A673 (cell line): ENCODE results near the gene ADAM10. TPM values are rescaled to one million over a fixed set of nuclear protein-coding genes. Genes with fewer than 3 reads are reported as not detected.
"Not testable (repeated sequence)": the region's sequence is repeated elsewhere in the genome, so short reads cannot be mapped to it uniquely, and the experiment has no call there.

ENCODE experiments used
- BruUV-seq: library from RNA; stranded (reverse); fragments of 400-500 nt; replicated peaks from 2 replicates; lab custom pipeline; 2021; lab: Mats Ljungman, UMichigan
- CTCF ChIA-PET: fragments of 300-600 bp; sonication (Branson Sonifier 250); formaldehyde crosslinking; loops from one replicate; lab custom pipeline; 2022; ENCODE audit warnings: antibody characterized with exemption; lab: Charles Lee
- POLR2A ChIA-PET: fragments of 300-600 bp; sonication (Branson Sonifier 250); formaldehyde crosslinking; loops from one replicate; lab custom pipeline; 2022; ENCODE audit warnings: antibody characterized with exemption; ENCODE audit not compliant: low non-redundant PET; lab: Charles Lee
- DNase-seq: peaks from one replicate; pipeline ENCODE4 v3.0.0-alpha.2; 2015; ENCODE audit warnings: low spot score
- H3K27ac ChIP-seq: fragments of 200-600 bp; sonication (generic); 2 replicates; pipeline ENCODE4 v1.5.1; 2016; ENCODE audit warnings: mixed run types, low read depth, mild to moderate bottlenecking, mixed read lengths, antibody characterized with exemption, low read length; ENCODE audit not compliant: poor library complexity, severe bottlenecking
- H3K27me3 ChIP-seq: fragments of 200-600 bp; sonication (generic); replicated peaks from 2 replicates; pipeline ENCODE4 v1.6.1; 2017; ENCODE audit warnings: mixed run types, low read depth, mild to moderate bottlenecking, mixed read lengths, antibody characterized with exemption, low read length; ENCODE audit not compliant: insufficient read depth, poor library complexity
- H3K36me3 ChIP-seq: fragments of 200-600 bp; sonication (generic); 2 replicates; pipeline ENCODE4 v1.6.1; 2016; ENCODE audit warnings: mixed run types, mild to moderate bottlenecking, mixed read lengths, antibody characterized with exemption, low read length; ENCODE audit not compliant: insufficient read depth, poor library complexity, severe bottlenecking
- H3K4me1 ChIP-seq: fragments of 200-600 bp; sonication (generic); 2 replicates; pipeline ENCODE4 v1.6.1; 2017; ENCODE audit warnings: mixed run types, mild to moderate bottlenecking, mixed read lengths, antibody characterized with exemption, low read length; ENCODE audit not compliant: insufficient read depth, poor library complexity, severe bottlenecking
- H3K4me3 ChIP-seq: fragments of 200-600 bp; sonication (generic); 2 replicates; pipeline ENCODE4 v1.5.1; 2016; ENCODE audit warnings: low read depth, mixed run types, mild to moderate bottlenecking, mixed read lengths, low read length; ENCODE audit not compliant: poor library complexity, severe bottlenecking
- H3K9me3 ChIP-seq: fragments of 200-600 bp; sonication (generic); 2 replicates; pipeline ENCODE4 v1.6.1; 2016; ENCODE audit warnings: mixed run types, low read depth, mild to moderate bottlenecking, mixed read lengths, antibody characterized with exemption, low read length; ENCODE audit not compliant: poor library complexity, severe bottlenecking
- CTCF ChIP-seq: fragments of 300-800, 200-600 bp; sonication (generic); conservative IDR thresholded peaks from 2 replicates; pipeline ENCODE4 v1.5.1; 2017; ENCODE audit warnings: low read depth, mild to moderate bottlenecking, antibody characterized with exemption, low read length, moderate library complexity, mixed read lengths
- EZH2 ChIP-seq: fragments of 200-600 bp; sonication (generic); IDR thresholded peaks from 2 replicates; pipeline ENCODE4 v1.6.1; 2017; ENCODE audit warnings: borderline replicate concordance, low read depth, mild to moderate bottlenecking, mixed read lengths, antibody characterized with exemption, low read length; ENCODE audit not compliant: poor library complexity, severe bottlenecking
- intact Hi-C: fragments of 100-400 bp; cut with micrococcal nuclease; formaldehyde crosslinking; loops from one replicate; pipeline ENCODE4 v1.10.0; 2022; ENCODE audit not compliant: unreplicated experiment
- total RNA-seq: library from RNA; stranded (reverse); gene quantifications from 2 replicates; pipeline ENCODE4 v1.2.3, GENCODE V29; 2021

ADAM10 gene
- total RNA-seq, 1 experiment from 2014 or later: 130 TPM

DNA sequence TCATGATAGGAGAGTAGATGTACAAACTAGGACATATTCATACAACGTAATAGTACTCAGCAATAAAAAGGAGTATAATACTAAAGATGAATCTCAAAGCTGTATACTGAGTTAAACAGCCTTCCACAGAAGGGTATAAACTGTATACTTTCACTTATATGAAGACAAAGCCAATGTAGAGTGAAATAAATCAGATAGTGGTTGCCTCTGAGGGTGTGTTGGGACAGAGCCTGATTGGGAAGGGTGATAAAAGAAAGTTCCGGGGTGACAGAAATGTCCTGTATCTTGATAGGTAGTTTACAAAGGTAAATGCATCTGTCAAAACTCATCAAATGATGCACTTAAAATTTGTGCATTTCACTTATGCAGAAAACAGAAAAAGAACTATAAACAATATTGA, 122.5 kb downstream of the ADAM10 start:
- no TSS peak for BruUV-seq
- TF ChIP-seq EZH2 (no peak), CTCF (no peak)

GRCh38 chr15:58626378-58626777, 123.1 kb downstream of the ADAM10 start:
- DNase-seq: no peak
- no peak overlapping the region for H3K27ac ChIP-seq
- intact Hi-C loops: no loop called here
- POLR2A ChIA-PET: no interaction called here
- CTCF ChIA-PET: no interaction called here
- no peaks in the 10 kb centered on the region for H3K27me3 ChIP-seq
- H3K36me3 ChIP-seq: peaks cover 20% of the 10 kb centered on the region
- H3K4me1 ChIP-seq: no peaks in the 10 kb centered on the region
- no peaks in the 10 kb centered on the region for H3K9me3 ChIP-seq
- H3K4me3 ChIP-seq: no peak overlapping the region
- TF ChIP-seq CTCF (no peak), EZH2 (no peak)
- no TSS peak for BruUV-seq

More for the DNA sequence above, 122.5 kb downstream of the ADAM10 start:
- H3K27me3 ChIP-seq: no peaks in the 10 kb centered on the region
- H3K4me1 ChIP-seq: no peaks in the 10 kb centered on the region
- no peaks in the 10 kb centered on the region for H3K9me3 ChIP-seq
- ChIA-PET POLR2A (no interaction called here), CTCF (no interaction called here)
- no peak for DNase-seq
- H3K27ac ChIP-seq: no peak overlapping the region
- H3K36me3 ChIP-seq: peaks cover 20% of the 10 kb centered on the region
- intact Hi-C loops: no loop called here
- H3K4me3 ChIP-seq: no peak overlapping the region

DNA sequence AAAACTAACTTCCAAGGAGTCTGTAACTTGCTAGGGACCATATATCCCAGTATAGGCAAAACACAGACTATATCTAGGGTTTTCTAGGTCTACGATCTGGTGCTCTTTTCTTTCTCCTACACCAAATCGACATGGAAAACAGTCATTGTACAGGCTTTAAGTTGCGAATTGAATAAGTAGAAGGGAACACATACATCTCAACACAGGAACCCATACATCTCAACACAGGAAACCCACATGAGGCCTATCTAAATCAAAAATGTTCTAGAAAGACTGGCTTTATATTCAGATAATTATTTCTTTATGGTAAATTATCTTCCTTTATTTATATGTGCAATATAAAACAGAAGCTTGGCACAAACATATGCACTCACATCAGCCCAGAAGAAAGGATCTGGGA, 126.6 kb downstream of the ADAM10 start:
- H3K4me3 ChIP-seq: no peak overlapping the region
- TF ChIP-seq CTCF (no peak), EZH2 (no peak)
- ChIA-PET POLR2A (no interaction called here), CTCF (no interaction called here)
- intact Hi-C loops: no loop called here
- H3K4me1 ChIP-seq: no peaks in the 10 kb centered on the region
- no peaks in the 10 kb centered on the region for H3K27me3 ChIP-seq
- no peak overlapping the region for H3K27ac ChIP-seq
- BruUV-seq: no TSS peak
- H3K36me3 ChIP-seq: peaks cover 20% of the 10 kb centered on the region
- H3K9me3 ChIP-seq: peaks cover under 1% of the 10 kb centered on the region
- no peak for DNase-seq

DNA sequence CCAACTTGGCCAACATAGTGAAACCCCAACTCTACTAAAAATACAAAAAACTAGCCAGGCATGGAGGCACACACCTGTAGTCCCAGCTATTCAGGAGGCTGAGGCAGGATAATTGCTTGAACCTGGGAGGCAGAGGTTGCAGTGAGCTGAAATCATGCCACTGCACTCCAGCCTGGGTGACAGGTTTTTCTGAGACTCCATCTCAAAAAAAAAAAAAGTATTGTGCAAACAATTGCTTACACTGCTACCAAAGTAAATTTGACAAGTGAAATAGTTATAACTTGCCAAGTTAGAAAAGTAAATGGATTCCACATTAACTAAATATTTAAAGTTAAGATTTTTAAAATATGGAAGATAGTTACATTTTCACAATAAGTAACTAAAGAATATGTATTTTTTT, 129.2 kb downstream of the ADAM10 start:
- DNase-seq, H3K4me1 ChIP-seq, POLR2A ChIA-PET, H3K4me3 ChIP-seq, H3K36me3 ChIP-seq, intact Hi-C loops, H3K9me3 ChIP-seq, BruUV-seq, H3K27ac ChIP-seq, H3K27me3 ChIP-seq, CTCF ChIA-PET: not testable (repeated sequence)
